ENCODE data around the gene GALNT2.

- no peak for TF ChIP-seq CTCF (IDR thresholded peaks at IDR 0.05; ENCODE audit: insufficient read depth, low read length)
- TF ChIP-seq POLR2AphosphoS5 (IDR thresholded peaks at IDR 0.05; ENCODE audit: low read depth) = no peak
Measured at GRCh38 chr1:230230948-230231773, 164.1 kb downstream of the GALNT2 start.
